Suprapubic skin (tissue), 4 donors: Measurements from ENCODE around the gene AKR1C1. TPM values are rescaled to one million over a fixed set of nuclear protein-coding genes. Genes with fewer than 3 reads are reported as not detected.
"Not testable (repeated sequence)": the region's sequence is repeated elsewhere in the genome, so short reads cannot be mapped to it uniquely, and the experiment has no call there.

Experiments used
- DNase-seq, 2 donors: peaks; one replicate each; pipeline ENCODE4 v3.0.0-alpha.2; 2019; ENCODE audit warnings: low spot score in 2 of 2
- H3K27ac ChIP-seq: fragments of 200-600 bp; sonication (generic); one replicate; pipeline ENCODE4 v1.5.1; 2019
- H3K27me3 ChIP-seq: fragments of 200-600 bp; sonication (generic); one replicate; pipeline ENCODE4 v1.5.1; 2019
- H3K36me3 ChIP-seq: fragments of 200-600 bp; sonication (generic); one replicate; pipeline ENCODE4 v1.5.1; 2019
- H3K4me1 ChIP-seq: fragments of 200-600 bp; sonication (generic); one replicate; pipeline ENCODE4 v1.5.1; 2019
- H3K4me3 ChIP-seq: fragments of 200-600 bp; sonication (generic); one replicate; pipeline ENCODE4 v1.5.1; 2019; ENCODE audit warnings: mild to moderate bottlenecking
- H3K9me3 ChIP-seq: fragments of 200-600 bp; sonication (generic); one replicate; pipeline ENCODE4 v1.5.1; 2019
- CTCF ChIP-seq, 2 donors: fragments of 200-600 bp in 1 of 2; fragments of 450-650 bp in 1 of 2; sonication (generic) in 1 of 2; IDR thresholded peaks; one replicate each; pipeline ENCODE4 v1.5.1; 2016 to 2019; ENCODE audit warnings: antibody characterized with exemption in 2 of 2, mild to moderate bottlenecking in 1 of 2, moderate library complexity in 1 of 2
- EP300 ChIP-seq: sonication (generic); formaldehyde crosslinking; IDR thresholded peaks from one replicate; pipeline ENCODE4 v1.6.1; 2017; ENCODE audit warnings: antibody characterized with exemption
- POLR2A ChIP-seq, 2 donors: fragments of 450-650 bp; IDR thresholded peaks; one replicate each; pipeline ENCODE4 v1.6.1; 2017; ENCODE audit warnings: antibody characterized with exemption in 2 of 2, mild to moderate bottlenecking in 2 of 2, moderate library complexity in 2 of 2
- POLR2AphosphoS5 ChIP-seq, 3 donors: sonication (generic); formaldehyde crosslinking; IDR thresholded peaks; one replicate each; pipeline ENCODE4 v1.6.1; 2017; ENCODE audit warnings: antibody characterized with exemption in 3 of 3
- WGBS: methylation state at CpG from one replicate; pipeline ENCODE4 v1.1.5; 2018; 5-methylcytosine and 5-hydroxymethylcytosine counted together
- total RNA-seq, 4 donors: library from RNA; depleted of rRNA; stranded (reverse); fragments of >200 nt; gene quantifications; one replicate each; pipeline ENCODE4 v1.1.0, GENCODE V29; 2016

The AKR1C1 gene
- total RNA-seq, 4 donors from 2014 or later = 23.3 to 61.7 (median 32.6) TPM

- Histone ChIP-seq H3K9me3 (no peaks in the 10 kb centered on the region), H3K27me3 (no peaks in the 10 kb centered on the region), H3K27ac (no peak overlapping the region), H3K4me3 (no peak overlapping the region), H3K4me1 (peaks cover 5% of the 10 kb centered on the region), H3K36me3 (no peaks in the 10 kb centered on the region)
- no peak for DNase-seq
- TF ChIP-seq CTCF (IDR thresholded peaks at IDR 0.05) = no peak
- TF ChIP-seq POLR2AphosphoS5 (IDR thresholded peaks at IDR 0.05) = no peak
- TF ChIP-seq POLR2A (IDR thresholded peaks at IDR 0.05) = no peak
- TF ChIP-seq EP300 = no peak
- 51% methylated on average over 7 of the region's 7 CpGs for WGBS
Observed at GRCh38 chr10:4984971-4985594, 21.9 kb downstream of the AKR1C1 start.

GRCh38 chr10:4988000-4988641 is 24.9 kb downstream of the AKR1C1 start:
- not testable (repeated sequence) for DNase-seq, H3K4me1 ChIP-seq, H3K4me3 ChIP-seq, H3K27ac ChIP-seq, H3K9me3 ChIP-seq, H3K36me3 ChIP-seq, H3K27me3 ChIP-seq
- 98% methylated on average over 6 of the region's 6 CpGs for WGBS

- Histone ChIP-seq H3K27ac (no peak overlapping the region), H3K9me3 (no peaks in the 10 kb centered on the region), H3K27me3 (no peaks in the 10 kb centered on the region), H3K4me3 (no peak overlapping the region), H3K4me1 (peaks cover under 1% of the 10 kb centered on the region), H3K36me3 (no peaks in the 10 kb centered on the region)
- WGBS = 95% methylated on average over 2 of the region's 2 CpGs
- no peak for TF ChIP-seq POLR2AphosphoS5 (IDR thresholded peaks at IDR 0.05)
- no peak for TF ChIP-seq CTCF (IDR thresholded peaks at IDR 0.05)
- no peak for TF ChIP-seq POLR2A (IDR thresholded peaks at IDR 0.05)
- no peak for TF ChIP-seq EP300
- DNase-seq = no peak
Observed at GRCh38 chr10:4990217-4990616, 27.0 kb downstream of the AKR1C1 start.

- not testable (repeated sequence) for H3K27me3 ChIP-seq, DNase-seq, H3K4me1 ChIP-seq, H3K4me3 ChIP-seq, H3K27ac ChIP-seq, H3K36me3 ChIP-seq, H3K9me3 ChIP-seq
- WGBS = 76% methylated on average over 2 of the region's 6 CpGs
Observed at GRCh38 chr10:4991463-4991862, 28.2 kb downstream of the AKR1C1 start.

- not testable (repeated sequence) for H3K9me3 ChIP-seq, H3K4me1 ChIP-seq, H3K27me3 ChIP-seq, DNase-seq, H3K36me3 ChIP-seq, H3K4me3 ChIP-seq, H3K27ac ChIP-seq
- 87% methylated on average over 10 of the region's 10 CpGs for WGBS
Observed at GRCh38 chr10:4992564-4992963, 29.3 kb downstream of the AKR1C1 start.

- DNase-seq, H3K4me1 ChIP-seq, H3K36me3 ChIP-seq, H3K27me3 ChIP-seq, H3K27ac ChIP-seq, H3K9me3 ChIP-seq, H3K4me3 ChIP-seq: not testable (repeated sequence)
Observed at GRCh38 chr10:4994260-4994659, 31.0 kb downstream of the AKR1C1 start.

GRCh38 chr10:4998671-4999070 is 35.5 kb downstream of the AKR1C1 start:
- Histone ChIP-seq H3K27me3 (no peaks in the 10 kb centered on the region), H3K4me3 (no peak overlapping the region), H3K36me3 (peaks cover 7% of the 10 kb centered on the region), H3K9me3 (no peaks in the 10 kb centered on the region), H3K27ac (no peak overlapping the region), H3K4me1 (peaks cover 14% of the 10 kb centered on the region)
- 91% methylated on average over 5 of the region's 5 CpGs for WGBS
- TF ChIP-seq POLR2A (IDR thresholded peaks at IDR 0.05) = no peak
- no peak for TF ChIP-seq CTCF (IDR thresholded peaks at IDR 0.05)
- TF ChIP-seq POLR2AphosphoS5 (IDR thresholded peaks at IDR 0.05) = no peak
- no peak for TF ChIP-seq EP300
- DNase-seq = no peak
